HS-27A (cell line): ENCODE measurements around the gene NKAIN1.
"Not testable (repeated sequence)": the region's sequence is repeated elsewhere in the genome, so short reads cannot be mapped to it uniquely, and the experiment has no call there.

Source experiments
- DNase-seq: peaks from one replicate; pipeline ENCODE4 v3.0.0-alpha.2; 2012; ENCODE audit warnings: low read depth, missing footprints

Gene NKAIN1

GRCh38 chr1:31153423-31153822 lies 86.3 kb downstream of the NKAIN1 start:
- no peak for DNase-seq

GRCh38 chr1:31152181-31152795 lies 87.4 kb downstream of the NKAIN1 start:
- DNase-seq, result no peak

- DNase-seq, result no peak
These were observed 88.3 kb downstream of the NKAIN1 start for GRCh38 chr1:31151402-31151801.

GRCh38 chr1:31148409-31148808 lies 91.3 kb downstream of the NKAIN1 start:
- no peak for DNase-seq

- DNase-seq, result no peak
These were observed 94.0 kb downstream of the NKAIN1 start for GRCh38 chr1:31145648-31146047.

GRCh38 chr1:31144442-31144841 lies 95.2 kb downstream of the NKAIN1 start:
- DNase-seq, result no peak

GRCh38 chr1:31143455-31143854 lies 96.2 kb downstream of the NKAIN1 start:
- DNase-seq, result no peak

- DNase-seq, result no peak
These were observed 97.3 kb downstream of the NKAIN1 start for GRCh38 chr1:31142406-31142805.

- no peak for DNase-seq
These were observed 99.4 kb downstream of the NKAIN1 start for GRCh38 chr1:31140299-31140698.

GRCh38 chr1:31138797-31139521 lies 100.7 kb downstream of the NKAIN1 start:
- not testable (repeated sequence) for DNase-seq

GRCh38 chr1:31137873-31138272 lies 101.8 kb downstream of the NKAIN1 start:
- not testable (repeated sequence) for DNase-seq

GRCh38 chr1:31135973-31136600 lies 103.6 kb downstream of the NKAIN1 start:
- no peak for DNase-seq

GRCh38 chr1:31133368-31133767 lies 106.3 kb downstream of the NKAIN1 start:
- no peak for DNase-seq
